Ecto neural progenitor cell (in vitro differentiated cells): ENCODE measurements around the gene CD44.

Source experiments
- DNase-seq: peaks from one replicate; pipeline ENCODE4 v3.0.0-alpha.2; 2018; ENCODE audit warnings: low spot score

Gene CD44

DNA sequence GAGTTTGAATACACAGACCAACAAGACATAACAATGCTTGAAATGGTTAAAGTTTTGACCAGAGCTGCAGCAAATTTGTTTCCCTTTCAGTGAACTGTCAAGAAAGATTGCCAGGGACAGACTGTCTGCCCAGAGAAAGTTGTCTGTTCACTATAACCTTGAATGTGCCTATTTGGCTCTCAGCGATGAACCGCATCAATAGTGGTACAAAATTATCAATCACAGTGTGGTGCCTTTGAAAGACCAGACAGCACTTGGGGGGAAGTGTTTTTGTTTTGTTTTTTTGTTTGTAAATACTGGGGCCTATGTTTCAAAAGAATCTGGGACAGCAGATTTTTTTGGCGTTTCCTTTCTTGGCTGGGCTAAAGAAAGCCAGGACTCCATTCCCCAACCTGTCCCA is 123.1 kb downstream of the CD44 start:
- DNase-seq: no peak

DNA sequence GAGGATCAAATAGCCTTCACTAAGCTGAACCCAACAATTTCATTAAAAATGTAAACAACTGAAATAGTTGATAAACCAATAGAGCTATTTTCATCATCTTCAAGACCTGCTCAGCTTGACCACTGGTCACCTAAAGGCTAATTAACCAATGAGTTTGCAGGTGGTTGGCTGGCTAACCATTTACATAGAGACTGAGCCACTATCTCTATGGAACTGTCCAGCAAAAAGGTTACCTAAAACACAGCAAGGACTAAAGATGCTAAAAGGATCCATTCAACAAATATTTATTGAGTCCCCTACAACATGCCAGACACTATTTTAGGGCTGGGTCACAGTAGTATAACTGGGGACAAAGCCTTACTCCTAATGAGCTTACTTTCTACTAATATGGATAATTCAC is 123.8 kb downstream of the CD44 start:
- no peak for DNase-seq

DNA sequence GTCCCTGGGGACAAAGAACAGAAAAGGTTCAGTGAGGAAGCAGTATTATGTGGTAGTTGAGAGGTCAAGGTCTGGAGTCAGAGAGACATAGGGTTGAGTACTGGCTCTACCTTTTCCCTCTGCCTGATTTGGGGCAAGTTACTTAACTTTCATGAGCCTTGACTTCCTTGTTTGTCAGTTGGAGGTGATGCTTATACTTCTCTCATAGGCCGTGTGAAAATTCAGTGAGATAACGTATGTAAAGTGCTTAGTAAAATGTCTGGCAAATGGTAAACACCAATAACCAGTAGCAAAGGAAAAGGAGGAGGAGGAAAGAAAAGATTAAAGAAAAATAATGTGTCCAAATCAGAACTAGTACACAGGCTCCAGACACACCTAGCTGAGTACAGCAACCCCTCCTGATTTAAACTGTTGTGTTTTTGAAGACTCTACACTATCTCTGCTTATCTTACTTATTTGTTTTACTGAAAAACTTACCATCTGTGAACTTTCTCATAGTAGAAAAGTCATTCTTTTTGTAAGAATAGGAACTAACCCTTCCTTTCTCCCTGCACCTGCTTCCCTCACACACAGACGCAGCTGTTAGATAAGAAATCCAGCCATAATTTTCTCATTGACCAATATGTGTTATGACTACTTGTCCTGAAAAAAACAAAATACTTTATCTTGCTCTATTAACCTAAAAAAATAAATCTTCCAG is 126.9 kb downstream of the CD44 start:
- no peak for DNase-seq

DNA sequence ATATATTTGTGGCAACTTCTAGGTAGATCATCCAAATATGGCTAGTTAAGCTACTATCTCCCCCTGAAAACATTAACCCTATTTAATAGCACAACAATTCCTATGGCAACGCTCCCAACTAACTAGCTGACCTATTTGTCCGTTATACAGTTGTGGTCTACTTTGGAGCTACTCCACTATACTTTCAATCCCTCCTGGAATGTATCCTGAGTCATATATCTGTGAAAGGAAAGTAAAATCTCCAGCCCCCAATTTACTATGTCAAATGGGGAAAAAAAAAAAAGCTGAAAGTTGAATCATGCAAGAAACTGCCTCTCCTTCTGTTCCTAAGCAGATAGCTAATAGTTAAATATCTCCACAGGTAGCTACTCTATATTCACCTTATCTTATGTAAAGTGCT is 128.5 kb downstream of the CD44 start:
- DNase-seq: no peak

DNA sequence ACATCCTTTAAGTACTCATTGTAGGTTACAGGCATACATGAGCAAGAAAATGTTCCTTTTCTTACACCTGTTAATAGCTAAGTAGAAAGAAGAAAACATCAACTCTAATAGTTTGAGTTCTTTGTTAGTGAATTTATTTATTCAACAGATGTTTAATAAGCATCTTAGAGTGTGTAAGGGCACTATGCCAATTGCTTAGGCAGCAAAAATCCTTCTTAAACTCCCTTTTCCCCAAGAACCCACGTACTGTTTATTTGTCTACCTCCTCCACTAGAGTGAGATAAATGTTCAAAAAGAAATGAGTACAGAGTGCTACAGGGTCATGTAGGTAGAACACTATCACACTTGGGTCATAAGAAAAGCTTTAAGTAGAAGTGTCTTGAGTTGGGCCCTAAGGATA is 131.4 kb downstream of the CD44 start:
- no peak for DNase-seq

DNA sequence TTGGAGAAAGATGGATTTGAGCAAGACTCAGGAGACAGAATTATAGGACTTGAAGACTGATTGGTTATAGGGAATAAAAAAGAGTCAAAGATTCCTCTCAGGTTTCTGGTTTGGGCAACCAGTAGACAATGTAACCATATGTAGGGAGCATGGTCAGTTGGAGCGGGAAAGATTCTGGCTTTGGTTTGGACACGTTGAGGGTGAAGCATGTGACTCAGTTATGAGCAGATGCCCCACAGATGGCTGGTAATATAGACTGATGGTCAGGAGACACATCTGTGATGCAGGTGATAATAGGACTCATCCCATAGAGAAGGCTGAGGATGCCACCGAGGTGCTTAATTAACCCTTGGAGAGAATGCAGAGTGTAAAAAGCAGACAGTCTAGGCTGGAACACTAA is 132.1 kb downstream of the CD44 start:
- no peak for DNase-seq

DNA sequence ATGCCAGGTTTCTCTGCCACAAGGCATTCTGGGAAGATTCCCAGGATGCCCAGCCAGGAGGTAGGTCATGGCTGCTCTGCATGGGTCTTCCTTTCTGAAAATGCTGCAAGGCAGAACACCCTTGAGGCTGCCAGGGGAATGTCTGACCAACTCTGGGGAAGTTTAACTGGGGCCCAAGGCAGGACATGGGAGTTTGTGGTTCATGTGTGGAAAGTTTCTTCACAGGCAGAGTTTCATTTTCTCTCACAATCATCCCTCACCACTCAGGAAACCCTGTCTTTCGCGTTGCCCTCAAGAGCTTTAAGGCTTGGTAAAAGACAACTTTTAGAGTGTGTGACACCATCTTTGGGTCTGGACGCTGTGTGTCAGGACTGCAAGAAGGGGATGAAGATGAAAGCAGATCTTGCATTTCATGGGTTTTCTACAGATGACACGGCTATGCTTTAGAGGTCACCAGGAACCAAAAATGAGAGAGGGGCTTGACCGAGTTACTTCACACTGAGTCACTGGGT is 133.5 kb downstream of the CD44 start:
- no peak for DNase-seq

DNA sequence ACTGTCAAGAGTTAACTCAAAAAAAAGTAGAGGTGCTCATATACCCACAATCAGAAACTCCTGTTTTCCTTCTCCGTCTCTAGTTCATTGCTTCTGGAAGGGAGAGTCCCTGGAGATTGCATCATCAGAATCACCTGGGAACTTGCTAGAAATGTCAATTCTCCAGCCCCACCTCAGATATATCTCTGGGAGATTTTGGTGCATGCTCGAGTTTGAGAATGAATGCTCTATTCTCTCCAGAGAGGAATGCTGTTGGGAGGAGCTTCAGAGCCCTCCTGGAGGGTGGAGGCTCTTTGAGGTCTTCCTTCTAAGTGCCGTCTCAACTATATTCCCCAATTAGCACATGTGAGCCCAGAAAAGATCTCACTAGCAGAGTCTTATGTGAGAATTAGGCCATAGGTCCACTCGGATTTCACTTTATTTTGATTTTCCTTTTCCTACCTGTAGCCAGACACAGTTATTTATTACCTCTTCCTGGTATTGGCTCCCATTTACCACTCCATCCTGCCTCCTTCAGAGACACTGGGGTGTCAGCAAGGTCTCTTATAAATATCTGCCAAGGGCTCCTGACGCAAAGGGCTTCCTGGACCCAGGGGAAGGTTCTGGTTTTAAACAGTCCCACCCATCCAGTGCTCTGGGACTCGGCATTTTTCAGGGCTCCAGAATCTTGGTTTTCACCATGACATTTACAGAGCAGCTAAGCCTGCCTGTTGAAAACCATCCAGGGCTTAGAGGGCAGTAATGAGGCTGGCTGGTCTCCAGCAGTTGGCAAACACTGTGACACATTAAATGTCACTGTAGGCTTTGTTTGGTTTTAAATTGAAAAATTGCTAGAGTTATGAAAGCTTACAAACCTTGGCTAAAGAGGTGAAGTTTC is 136.2 kb downstream of the CD44 start:
- no peak for DNase-seq

DNA sequence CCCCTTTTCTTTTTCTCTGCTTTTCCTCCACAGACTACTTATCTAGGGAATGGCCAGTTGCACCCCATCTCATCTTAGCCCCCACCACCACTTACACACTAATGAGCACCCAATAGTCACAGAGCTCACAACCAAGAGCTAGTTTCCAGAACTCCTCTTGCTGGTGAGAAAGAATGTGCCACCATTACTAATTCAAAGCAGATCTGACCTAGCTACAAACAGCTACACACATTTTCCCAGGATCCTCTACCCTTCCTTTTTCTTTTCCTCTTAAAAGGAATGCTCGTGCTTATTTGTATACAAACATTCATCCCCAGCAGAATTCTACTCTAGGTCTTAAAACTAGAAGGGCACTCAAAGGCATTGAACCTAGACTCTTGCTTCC is 136.8 kb downstream of the CD44 start:
- DNase-seq: no peak

DNA sequence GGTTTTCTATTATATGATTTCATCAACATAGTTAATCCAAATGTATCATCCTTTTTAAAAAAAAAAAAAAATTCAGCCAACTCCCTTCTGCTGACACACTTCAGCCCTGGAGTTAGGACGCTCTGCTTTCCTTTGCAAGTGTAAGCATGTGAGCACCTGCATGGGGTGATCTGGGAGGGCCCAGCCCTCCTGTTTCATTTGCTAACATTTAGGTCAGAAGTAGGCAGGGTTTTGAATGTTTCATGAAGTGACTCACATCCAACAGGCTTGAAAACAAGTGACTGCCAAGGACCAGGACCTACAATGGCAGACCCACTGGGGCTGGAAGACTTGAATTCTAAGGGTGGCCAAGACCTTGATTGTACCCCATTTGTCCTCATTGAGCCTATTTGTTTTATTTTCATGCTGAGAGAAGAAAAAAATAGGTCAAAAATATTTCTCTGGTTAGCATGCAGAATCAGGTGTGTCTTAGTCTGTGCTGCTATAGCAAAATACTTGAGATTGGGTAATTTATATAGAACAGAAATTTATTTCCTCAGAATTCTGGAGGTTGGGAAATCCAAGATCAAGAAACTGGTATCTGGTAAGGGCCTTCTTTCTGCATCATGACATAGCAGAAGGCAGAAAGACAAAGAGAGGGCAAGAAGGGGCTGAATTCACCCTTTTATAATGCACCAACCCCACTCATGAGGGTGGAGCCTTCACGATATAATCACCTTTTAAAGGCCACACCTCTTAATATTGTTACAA is 137.6 kb downstream of the CD44 start:
- DNase-seq: no peak

DNA sequence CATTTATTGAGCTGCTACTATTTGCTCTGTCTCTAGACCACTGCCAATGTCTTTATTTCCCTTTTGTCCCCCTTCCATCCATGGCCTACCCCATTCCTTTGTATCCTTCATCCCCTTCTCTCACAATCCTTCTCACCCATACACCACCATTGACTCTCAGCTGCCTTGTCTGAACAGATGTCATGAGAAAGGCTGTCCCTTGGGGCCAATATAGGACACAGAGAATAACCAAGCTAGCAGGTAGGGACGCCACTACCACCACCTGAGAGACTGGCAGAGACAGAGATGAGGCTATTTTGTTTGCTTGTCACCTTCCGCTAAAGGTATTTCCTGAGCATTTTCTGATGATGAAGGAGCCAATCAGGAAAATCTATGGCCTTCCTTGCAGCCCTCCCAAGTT is 138.9 kb downstream of the CD44 start:
- no peak for DNase-seq

DNA sequence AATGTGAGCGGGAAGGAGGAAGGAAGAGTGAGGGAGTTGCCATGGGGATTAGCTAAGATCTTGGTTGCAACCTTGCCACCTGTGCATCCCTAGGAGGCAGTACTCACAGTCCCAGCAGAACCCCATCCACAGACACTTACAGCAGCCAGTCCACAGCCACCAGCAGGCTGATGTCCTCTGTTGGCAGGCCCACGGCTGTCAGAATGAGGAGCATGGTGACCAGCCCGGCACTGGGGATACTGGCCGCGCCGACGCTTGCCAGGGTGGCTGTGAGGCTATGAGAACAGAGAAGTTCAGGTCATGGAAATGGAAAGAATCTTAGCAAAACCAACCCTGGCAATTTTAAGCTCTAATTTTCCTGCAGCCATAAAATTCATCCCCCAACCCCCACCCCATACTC is 141.8 kb downstream of the CD44 start:
- no peak for DNase-seq

DNA sequence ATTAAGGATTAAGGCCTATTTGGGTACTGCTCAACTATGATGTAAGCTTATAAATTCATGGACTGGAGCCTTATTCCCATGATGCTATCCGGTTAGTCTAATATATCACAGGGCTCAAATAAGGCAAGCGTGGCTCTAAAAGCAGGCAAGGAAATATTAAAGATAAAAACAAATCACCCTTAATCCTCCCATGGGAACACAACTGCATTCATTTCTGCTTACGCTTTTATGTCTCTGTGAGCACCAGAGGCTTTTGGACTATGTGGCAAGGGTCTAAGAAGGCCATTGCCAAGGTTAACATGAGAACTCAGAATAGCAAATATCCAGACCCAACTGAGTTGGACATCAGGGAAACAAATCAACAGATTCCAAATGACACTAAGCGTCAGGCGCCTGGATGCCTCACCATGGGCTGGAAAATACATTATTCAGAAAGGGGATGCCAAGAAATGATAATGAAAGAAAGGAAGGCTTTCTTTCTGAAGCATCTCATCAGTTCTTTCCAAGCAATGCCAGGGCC is 142.3 kb downstream of the CD44 start:
- no peak for DNase-seq
